Measurements from ENCODE around the gene KBTBD2. TPM values are rescaled to one million over a fixed set of nuclear protein-coding genes. Genes with fewer than 3 reads are reported as not detected.
"Not testable (repeated sequence)": the region's sequence is repeated elsewhere in the genome, so short reads cannot be mapped to it uniquely, and the experiment has no call there.

The KBTBD2 gene
- total and polyA plus RNA-seq, 2 of the 4 experiments (the other 2 are of a cell fraction): 13.2 to 32.3 TPM

DNA sequence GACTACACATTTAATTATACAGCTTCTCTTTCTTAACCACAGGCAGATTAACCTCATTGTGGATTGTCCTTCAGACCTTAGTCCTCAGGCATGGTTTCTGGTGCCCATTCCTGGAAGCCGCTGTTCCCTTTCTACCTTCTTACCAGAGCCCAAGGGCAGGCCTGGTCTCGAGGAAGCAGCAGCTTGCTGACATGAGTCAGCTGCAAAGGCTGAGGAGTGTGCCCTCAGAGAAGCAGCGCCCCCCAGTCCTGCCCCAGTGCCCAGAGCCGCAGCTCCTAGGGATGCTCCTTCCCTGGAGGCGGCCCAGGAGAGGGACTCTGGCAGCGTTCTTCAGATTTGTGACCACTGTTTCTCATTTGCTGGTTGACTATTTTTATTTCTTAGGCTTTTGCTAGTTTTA, 46.8 kb downstream of the KBTBD2 start:
- H3K27ac ChIP-seq (ENCODE audit: insufficient read depth, low read length); H3K4ac ChIP-seq (ENCODE audit: low read depth, low read length); H3K56ac ChIP-seq (ENCODE audit: extremely low read depth, insufficient read depth, low read length); H3K79me1 ChIP-seq (ENCODE audit: low read depth in 1 of 2, low read length in 2 of 2); DNase-seq; H2AK5ac ChIP-seq (ENCODE audit: low read depth, low read length); H4K20me1 ChIP-seq (ENCODE audit: insufficient read depth, low read length); H3K14ac ChIP-seq (replicated peaks; ENCODE audit: low read depth, low read length); H2BK20ac ChIP-seq (ENCODE audit: low read depth, low read length); H4K5ac ChIP-seq (ENCODE audit: low read depth, low read length); dilution Hi-C loops (cut with HindIII; ENCODE audit: low sequenced_read_pairs, unreplicated experiment); BruUV-seq (replicated peaks); H4K8ac ChIP-seq (ENCODE audit: low read depth in 2 of 2, low read length in 2 of 2); H3K27me3 ChIP-seq (ENCODE audit: control insufficient read depth, insufficient read depth, low read length); intact Hi-C loops (cut with micrococcal nuclease); H3K9me1 ChIP-seq (ENCODE audit: insufficient read depth, low read length); H3K4me2 ChIP-seq (ENCODE audit: low read depth, low read length); H2BK120ac ChIP-seq (ENCODE audit: low read depth, low read length); H4K91ac ChIP-seq (ENCODE audit: insufficient read depth, low read depth, low read length); H3K4me3 ChIP-seq (ENCODE audit: insufficient read depth, low read depth, low read length); ATAC-seq (ENCODE audit: low read depth); H2AFZ ChIP-seq (replicated peaks; ENCODE audit: low read length, poor library complexity); H3K18ac ChIP-seq (ENCODE audit: low read depth, low read length); CTCF ChIA-PET; H2AK9ac ChIP-seq (replicated peaks; ENCODE audit: low read depth, low read length, poor library complexity); H2BK5ac ChIP-seq (ENCODE audit: low read depth, low read length, poor library complexity, severe bottlenecking); H3K36me3 ChIP-seq (ENCODE audit: control insufficient read depth, insufficient read depth, low read length); POLR2A ChIA-PET (ENCODE audit: unreplicated experiment); H2BK15ac ChIP-seq (ENCODE audit: low read depth, low read length); H3K9me3 ChIP-seq (ENCODE audit: control insufficient read depth, insufficient read depth, low read length); in situ Hi-C loops (cut with MboI; ENCODE audit: low sequenced_read_pairs); H3K23ac ChIP-seq (ENCODE audit: low read depth, low read length); H3K9ac ChIP-seq (ENCODE audit: low read depth, low read length); H3K4me1 ChIP-seq (ENCODE audit: control insufficient read depth, insufficient read depth, low read length): not testable (repeated sequence)
- no CpG with 5 or more reads among the region's 6 CpGs for WGBS, 2 experiments (ENCODE audit: extremely low coverage in 2 of 2, insufficient read length in 1 of 2)

DNA sequence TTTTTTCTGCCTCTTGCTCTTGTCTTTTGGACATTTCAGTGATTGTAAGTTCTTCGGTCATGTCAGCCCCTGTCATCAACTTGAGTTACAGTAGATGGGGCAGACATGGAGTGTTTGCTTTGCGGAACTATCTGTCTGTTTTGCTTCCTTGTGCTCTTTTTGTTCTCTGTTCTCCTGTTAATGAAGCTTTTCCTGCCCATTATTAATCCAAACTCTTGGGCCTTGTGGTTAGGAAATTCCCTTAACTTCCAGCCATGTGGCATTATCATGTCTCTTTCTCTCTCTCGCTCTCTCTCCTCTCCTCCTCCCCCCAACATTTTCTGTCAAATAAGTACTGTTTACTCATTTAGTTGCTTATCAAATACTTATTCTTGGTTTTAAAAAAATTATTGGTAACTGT, 47.8 kb downstream of the KBTBD2 start:
- H3K56ac ChIP-seq (ENCODE audit: extremely low read depth, insufficient read depth, low read length); BruUV-seq (replicated peaks); POLR2A ChIA-PET (ENCODE audit: unreplicated experiment); H3K4me1 ChIP-seq (ENCODE audit: control insufficient read depth, insufficient read depth, low read length); dilution Hi-C loops (cut with HindIII; ENCODE audit: low sequenced_read_pairs, unreplicated experiment); H2BK20ac ChIP-seq (ENCODE audit: low read depth, low read length); H3K27ac ChIP-seq (ENCODE audit: insufficient read depth, low read length); H3K4me2 ChIP-seq (ENCODE audit: low read depth, low read length); H3K9me3 ChIP-seq (ENCODE audit: control insufficient read depth, insufficient read depth, low read length); H3K36me3 ChIP-seq (ENCODE audit: control insufficient read depth, insufficient read depth, low read length); H3K18ac ChIP-seq (ENCODE audit: low read depth, low read length); H4K8ac ChIP-seq (ENCODE audit: low read depth in 2 of 2, low read length in 2 of 2); ATAC-seq (ENCODE audit: low read depth); H2BK5ac ChIP-seq (ENCODE audit: low read depth, low read length, poor library complexity, severe bottlenecking); in situ Hi-C loops (cut with MboI; ENCODE audit: low sequenced_read_pairs); H2AK5ac ChIP-seq (ENCODE audit: low read depth, low read length); H3K9ac ChIP-seq (ENCODE audit: low read depth, low read length); H2AFZ ChIP-seq (replicated peaks; ENCODE audit: low read length, poor library complexity); H4K5ac ChIP-seq (ENCODE audit: low read depth, low read length); H3K9me1 ChIP-seq (ENCODE audit: insufficient read depth, low read length); H3K4me3 ChIP-seq (ENCODE audit: insufficient read depth, low read depth, low read length); H2AK9ac ChIP-seq (replicated peaks; ENCODE audit: low read depth, low read length, poor library complexity); H3K23ac ChIP-seq (ENCODE audit: low read depth, low read length); H3K4ac ChIP-seq (ENCODE audit: low read depth, low read length); H3K14ac ChIP-seq (replicated peaks; ENCODE audit: low read depth, low read length); H3K79me1 ChIP-seq (ENCODE audit: low read depth in 1 of 2, low read length in 2 of 2); H3K27me3 ChIP-seq (ENCODE audit: control insufficient read depth, insufficient read depth, low read length); H2BK15ac ChIP-seq (ENCODE audit: low read depth, low read length); H4K91ac ChIP-seq (ENCODE audit: insufficient read depth, low read depth, low read length); H4K20me1 ChIP-seq (ENCODE audit: insufficient read depth, low read length); H2BK120ac ChIP-seq (ENCODE audit: low read depth, low read length); DNase-seq; intact Hi-C loops (cut with micrococcal nuclease); CTCF ChIA-PET: not testable (repeated sequence)
- no CpG with 5 or more reads among the region's 3 CpGs for WGBS, 2 experiments (ENCODE audit: extremely low coverage in 2 of 2, insufficient read length in 1 of 2)
